Activated T-helper 17 cell treated with anti-CD3 and anti-CD28 coated beads, Interleukin-2, amount 50 U/mL, for 72 hours (primary cell): ENCODE measurements around the gene SDR42E2. TPM values are rescaled to one million over a fixed set of nuclear protein-coding genes. Genes with fewer than 3 reads are reported as not detected.
"Not testable (repeated sequence)": the region's sequence is repeated elsewhere in the genome, so short reads cannot be mapped to it uniquely, and the experiment has no call there.

Experiments used
- ATAC-seq: fragments of 150-1000 bp; cut with Tn5 transposase; replicated peaks from 2 replicates; pipeline ENCODE4 v1.10.0; 2021; ENCODE audit warnings: mild to moderate bottlenecking, moderate library complexity
- H3K27ac Mint-ChIP-seq: one replicate; pipeline ENCODE4 v1.8.0; 2022; ENCODE audit warnings: mixed read lengths
- H3K27me3 Mint-ChIP-seq: one replicate; pipeline ENCODE4 v1.8.0; 2022; ENCODE audit warnings: mixed read lengths
- H3K36me3 Mint-ChIP-seq: one replicate; pipeline ENCODE4 v1.8.0; 2022; ENCODE audit warnings: low read depth, mild to moderate bottlenecking, mixed read lengths
- H3K4me1 Mint-ChIP-seq: one replicate; pipeline ENCODE4 v1.8.0; 2022; ENCODE audit warnings: mixed read lengths
- H3K4me3 Mint-ChIP-seq: one replicate; pipeline ENCODE4 v1.8.0; 2022; ENCODE audit warnings: mild to moderate bottlenecking, mixed read lengths
- H3K9me3 Mint-ChIP-seq: one replicate; pipeline ENCODE4 v1.8.0; 2022; ENCODE audit warnings: mixed read lengths
- total RNA-seq, 2 donors: library from RNA; stranded (reverse); gene quantifications; one replicate each; pipeline ENCODE4 v1.2.3, GENCODE V29; 2022

SDR42E2 gene
- total RNA-seq, 2 donors from 2014 or later = not detected

DNA sequence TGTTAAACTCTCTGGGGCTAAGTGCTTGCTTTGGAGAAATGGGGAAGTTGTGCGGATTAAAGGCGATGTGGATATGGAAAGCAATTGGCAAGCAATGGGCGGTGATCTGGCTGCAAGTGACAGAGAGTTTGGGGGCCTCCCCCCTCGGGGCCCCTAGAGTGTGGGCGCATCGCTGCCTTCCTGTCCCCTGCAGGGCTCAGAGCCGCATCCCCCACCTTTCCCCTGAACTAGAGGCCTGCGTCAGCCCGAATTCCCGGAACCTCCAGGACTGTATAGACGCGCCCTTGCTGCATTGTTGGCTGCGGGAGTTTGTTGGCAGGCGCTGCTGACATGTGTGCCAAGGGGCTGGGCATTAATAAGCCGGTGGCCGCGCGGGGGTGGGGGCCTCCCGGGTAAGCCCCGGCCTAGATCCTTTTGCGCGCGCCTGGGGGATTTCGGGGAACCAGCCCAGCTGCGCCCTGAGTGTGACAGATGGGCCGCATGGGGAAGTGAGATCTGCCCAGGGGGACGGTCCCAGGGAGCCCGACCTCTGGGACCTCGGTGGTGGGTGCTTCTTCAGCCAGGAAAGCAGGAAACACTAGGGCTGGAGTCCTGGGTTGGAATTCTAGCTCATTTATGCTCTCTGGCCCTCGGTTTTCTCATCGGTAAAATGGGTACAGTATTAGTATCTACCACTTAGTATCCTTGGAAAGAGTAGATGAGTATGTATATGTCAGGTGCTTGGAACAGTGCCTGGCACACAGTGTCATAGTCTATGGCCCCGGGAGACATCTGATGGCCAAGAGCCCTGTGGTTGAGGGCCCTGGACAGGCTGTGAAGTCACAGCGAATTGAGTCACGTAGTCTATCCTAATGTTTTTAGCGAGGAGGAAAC is 44.8 kb downstream of the SDR42E2 start:
- peak overlapping the region; percentile 87 for H3K27ac Mint-ChIP-seq
- ATAC-seq = peak; percentile 66

DNA sequence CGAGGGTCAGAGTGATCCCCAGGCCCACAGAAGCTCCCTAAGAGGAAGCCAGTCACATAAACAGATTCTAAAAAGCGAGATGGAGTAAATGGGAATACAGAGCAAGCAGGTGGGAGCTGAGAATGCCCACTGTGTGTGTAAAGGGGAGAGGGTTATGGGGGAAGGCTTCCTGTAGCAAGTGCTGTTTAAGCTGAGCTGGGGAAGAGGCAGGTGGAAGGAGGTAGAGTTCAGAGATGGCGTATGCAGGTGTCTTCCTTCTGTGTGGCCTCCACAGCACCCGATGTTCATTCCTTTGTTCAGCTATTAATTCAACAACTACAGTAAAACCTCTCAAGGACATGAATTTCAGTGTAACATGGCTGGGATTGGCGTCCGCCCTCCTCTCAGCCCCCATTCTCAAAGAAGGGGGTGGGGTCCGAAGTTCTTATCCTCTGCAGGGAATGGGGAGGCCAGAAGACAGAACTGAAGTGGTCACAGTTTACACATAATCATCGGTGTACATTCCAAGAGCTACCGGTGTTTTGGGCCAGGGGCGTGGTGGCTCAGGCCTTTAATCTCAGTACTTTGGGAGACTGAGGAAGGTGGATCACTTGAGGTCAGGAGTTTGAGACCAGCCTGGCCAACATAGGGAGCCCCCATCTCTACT is 45.5 kb downstream of the SDR42E2 start:
- no peak for ATAC-seq
- no peaks in the 10 kb centered on the region for H3K9me3 Mint-ChIP-seq
- peak overlapping the region; percentile 87 for H3K27ac Mint-ChIP-seq
- H3K4me3 Mint-ChIP-seq = peak overlapping the region; percentile 90
- peaks cover 13% of the 10 kb centered on the region for H3K36me3 Mint-ChIP-seq
- no peaks in the 10 kb centered on the region for H3K27me3 Mint-ChIP-seq
- peaks cover 14% of the 10 kb centered on the region for H3K4me1 Mint-ChIP-seq

More for the DNA sequence above, 44.8 kb downstream of the SDR42E2 start:
- peak overlapping the region; percentile 90 for H3K4me3 Mint-ChIP-seq
- peaks cover 14% of the 10 kb centered on the region for H3K4me1 Mint-ChIP-seq
- peaks cover 6% of the 10 kb centered on the region for H3K36me3 Mint-ChIP-seq
- H3K27me3 Mint-ChIP-seq = no peaks in the 10 kb centered on the region
- H3K9me3 Mint-ChIP-seq = no peaks in the 10 kb centered on the region

GRCh38 chr16:22210285-22210684 is 48.0 kb downstream of the SDR42E2 start:
- Mint-ChIP-seq H3K36me3 (peaks cover 25% of the 10 kb centered on the region), H3K9me3 (no peaks in the 10 kb centered on the region), H3K4me3 (no peak overlapping the region), H3K27ac (peak overlapping the region; percentile 22), H3K27me3 (no peaks in the 10 kb centered on the region), H3K4me1 (peaks cover 14% of the 10 kb centered on the region)
- no peak for ATAC-seq

- Mint-ChIP-seq H3K4me1 (peaks cover 14% of the 10 kb centered on the region), H3K9me3 (no peaks in the 10 kb centered on the region), H3K27me3 (no peaks in the 10 kb centered on the region), H3K4me3 (no peak overlapping the region), H3K27ac (peak overlapping the region; percentile 25), H3K36me3 (peaks cover 25% of the 10 kb centered on the region)
- no peak for ATAC-seq
These were observed 48.5 kb downstream of the SDR42E2 start for GRCh38 chr16:22210854-22211253.

DNA sequence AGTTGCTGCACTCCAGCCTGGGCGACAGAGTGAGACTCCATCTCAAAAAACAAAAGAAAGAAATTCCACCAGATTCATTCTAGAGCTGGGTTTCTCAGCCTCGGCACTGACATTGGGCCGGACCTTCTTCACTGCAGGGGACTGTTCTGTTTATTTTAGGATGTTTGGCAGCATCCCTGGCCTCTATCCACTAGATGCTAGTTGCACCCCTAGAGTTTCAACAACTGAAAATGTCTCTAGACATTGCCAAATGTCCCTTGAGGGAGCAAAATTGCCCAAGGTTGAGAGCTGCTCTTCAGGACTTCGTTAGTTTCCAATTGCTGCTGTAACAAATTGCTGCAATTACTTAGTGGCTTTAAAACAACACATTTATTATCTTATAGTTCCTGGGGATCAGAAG is 50.9 kb downstream of the SDR42E2 start:
- no peak for ATAC-seq
- H3K27me3 Mint-ChIP-seq = no peaks in the 10 kb centered on the region
- H3K36me3 Mint-ChIP-seq = peaks cover 19% of the 10 kb centered on the region
- no peak overlapping the region for H3K4me3 Mint-ChIP-seq
- no peak overlapping the region for H3K27ac Mint-ChIP-seq
- H3K4me1 Mint-ChIP-seq = peaks cover 11% of the 10 kb centered on the region
- no peaks in the 10 kb centered on the region for H3K9me3 Mint-ChIP-seq

GRCh38 chr16:22213801-22214200 is 51.5 kb downstream of the SDR42E2 start:
- ATAC-seq = no peak
- no peak overlapping the region for H3K27ac Mint-ChIP-seq
- no peaks in the 10 kb centered on the region for H3K9me3 Mint-ChIP-seq
- no peaks in the 10 kb centered on the region for H3K27me3 Mint-ChIP-seq
- H3K4me3 Mint-ChIP-seq = no peak overlapping the region
- peaks cover 11% of the 10 kb centered on the region for H3K4me1 Mint-ChIP-seq
- H3K36me3 Mint-ChIP-seq = peaks cover 19% of the 10 kb centered on the region

GRCh38 chr16:22214402-22214801 is 52.1 kb downstream of the SDR42E2 start:
- Mint-ChIP-seq H3K4me3 (no peak overlapping the region), H3K4me1 (peaks cover 11% of the 10 kb centered on the region), H3K9me3 (no peaks in the 10 kb centered on the region), H3K27ac (peak overlapping the region; percentile 2), H3K27me3 (no peaks in the 10 kb centered on the region), H3K36me3 (peaks cover 19% of the 10 kb centered on the region)
- no peak for ATAC-seq

DNA sequence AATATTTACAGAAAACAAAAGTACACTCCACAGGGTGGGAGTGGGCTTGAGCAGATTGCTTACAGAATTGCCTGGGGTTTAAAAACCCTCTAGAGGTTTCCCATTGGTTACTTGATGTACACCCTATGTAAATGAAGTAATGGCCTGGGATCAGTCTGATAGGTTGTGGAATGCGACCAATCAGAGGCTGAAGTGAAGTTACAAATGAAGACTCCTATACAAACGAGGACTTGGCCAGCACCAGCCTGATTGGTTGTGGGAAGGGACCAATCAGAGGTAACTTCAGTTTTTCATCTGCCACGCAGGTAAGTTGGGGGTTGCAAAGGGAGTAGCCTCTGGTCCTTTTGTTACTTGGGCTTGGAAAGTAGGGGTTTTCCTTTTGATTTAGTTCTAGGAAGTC is 52.6 kb downstream of the SDR42E2 start:
- ATAC-seq = no peak
- Mint-ChIP-seq H3K27ac (peak overlapping the region; percentile 2), H3K4me3 (no peak overlapping the region), H3K27me3 (no peaks in the 10 kb centered on the region), H3K36me3 (peaks cover 19% of the 10 kb centered on the region), H3K9me3 (no peaks in the 10 kb centered on the region), H3K4me1 (peaks cover 11% of the 10 kb centered on the region)

DNA sequence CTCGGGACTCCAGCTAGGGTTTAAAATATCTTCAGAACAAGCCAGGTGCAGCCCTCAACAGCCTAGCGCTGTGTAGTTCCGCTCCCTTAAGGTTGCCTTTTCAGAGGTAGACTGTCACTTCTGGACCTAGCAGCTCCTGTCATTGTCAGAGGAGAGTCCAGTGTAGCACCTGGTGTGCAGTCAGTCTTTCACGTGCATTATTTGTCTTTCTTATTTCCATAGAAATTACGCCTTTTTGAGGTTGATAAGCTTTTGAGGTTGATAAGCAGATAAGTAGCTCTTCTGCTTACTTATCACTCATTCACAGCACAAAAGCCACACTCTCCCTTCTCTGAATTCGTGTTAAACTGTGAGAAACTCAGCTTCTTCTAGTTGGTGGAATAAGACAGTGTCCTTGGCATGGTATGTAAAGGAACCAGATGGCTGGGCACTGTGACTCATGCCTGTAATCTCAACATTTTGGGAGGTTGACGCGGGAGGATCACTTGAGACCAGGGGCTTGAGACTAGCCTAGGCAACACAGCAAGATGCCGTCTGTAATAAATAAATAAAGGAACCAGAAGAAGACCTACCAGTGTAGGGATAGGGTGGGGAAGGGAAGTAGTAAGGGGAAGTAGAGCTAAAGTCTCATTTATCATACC is 54.0 kb downstream of the SDR42E2 start:
- Mint-ChIP-seq H3K9me3 (no peaks in the 10 kb centered on the region), H3K36me3 (peaks cover 24% of the 10 kb centered on the region), H3K4me3 (no peak overlapping the region), H3K27me3 (no peaks in the 10 kb centered on the region), H3K27ac (no peak overlapping the region), H3K4me1 (peaks cover 8% of the 10 kb centered on the region)
- ATAC-seq = no peak

DNA sequence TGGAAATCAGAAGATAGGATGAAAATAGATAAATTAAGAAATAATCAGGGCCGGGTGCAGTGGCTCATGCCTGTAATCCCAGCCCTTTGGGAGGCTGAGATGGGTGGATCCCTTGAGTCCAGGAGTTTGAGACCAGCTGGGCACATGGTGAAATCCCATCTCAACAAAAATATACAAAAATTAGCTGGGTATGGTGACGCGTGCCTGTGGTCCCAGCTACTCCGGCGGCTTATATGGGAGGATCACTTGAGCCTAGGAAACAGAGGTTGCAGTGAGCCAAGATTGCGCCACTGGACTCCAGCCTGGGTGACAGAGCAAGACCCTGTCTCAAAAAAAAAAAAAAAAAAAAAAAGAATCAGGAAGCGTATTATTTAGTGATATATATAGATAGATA is 54.5 kb downstream of the SDR42E2 start:
- not testable (repeated sequence) for H3K27me3 Mint-ChIP-seq, H3K9me3 Mint-ChIP-seq, ATAC-seq, H3K4me1 Mint-ChIP-seq, H3K27ac Mint-ChIP-seq, H3K4me3 Mint-ChIP-seq
- H3K36me3 Mint-ChIP-seq = peaks cover 24% of the 10 kb centered on the region

DNA sequence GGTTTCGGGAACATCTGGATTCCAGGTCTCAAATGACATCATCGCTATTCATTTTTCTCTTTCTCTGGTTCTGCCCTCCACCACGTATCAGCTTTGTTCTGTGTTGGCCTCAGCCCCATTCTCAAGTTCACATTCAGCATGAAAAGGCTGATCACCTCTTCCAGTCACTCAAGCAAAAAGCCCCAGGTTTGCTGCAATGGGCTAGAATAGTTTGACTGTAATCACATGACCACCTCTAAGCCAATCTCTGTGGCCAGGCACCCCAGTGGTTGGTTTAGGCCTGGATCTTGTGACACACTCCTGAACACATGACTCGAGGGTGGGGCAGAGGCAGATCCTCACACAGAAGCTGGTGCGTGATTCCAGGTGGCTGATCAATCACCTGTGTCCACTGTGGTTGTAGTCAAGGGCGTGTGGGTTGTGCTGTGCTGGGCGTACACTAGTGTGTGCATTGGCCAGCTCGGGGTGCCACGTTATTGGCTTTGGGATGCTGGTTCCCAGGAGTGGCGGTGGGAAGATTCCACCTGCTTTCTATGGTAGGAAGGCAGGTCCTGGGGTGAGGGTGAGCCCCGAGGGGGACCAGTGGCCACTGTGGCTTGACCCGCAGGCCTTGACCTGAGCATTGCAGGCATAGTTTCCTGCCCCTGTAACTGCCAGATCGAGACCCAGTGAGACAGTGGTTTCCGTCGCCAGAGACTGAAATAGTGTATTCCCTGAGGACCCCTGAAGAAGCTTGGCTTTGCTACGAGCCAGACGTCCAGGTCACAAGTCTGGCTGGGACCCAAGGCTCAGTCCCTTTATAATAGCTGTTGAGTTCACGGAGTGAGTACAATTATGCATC is 55.8 kb downstream of the SDR42E2 start:
- H3K36me3 Mint-ChIP-seq = peaks cover 17% of the 10 kb centered on the region
- peaks cover 8% of the 10 kb centered on the region for H3K4me1 Mint-ChIP-seq
- H3K9me3 Mint-ChIP-seq = no peaks in the 10 kb centered on the region
- no peak overlapping the region for H3K27ac Mint-ChIP-seq
- no peaks in the 10 kb centered on the region for H3K27me3 Mint-ChIP-seq
- H3K4me3 Mint-ChIP-seq = no peak overlapping the region
- peak; percentile 85 for ATAC-seq

DNA sequence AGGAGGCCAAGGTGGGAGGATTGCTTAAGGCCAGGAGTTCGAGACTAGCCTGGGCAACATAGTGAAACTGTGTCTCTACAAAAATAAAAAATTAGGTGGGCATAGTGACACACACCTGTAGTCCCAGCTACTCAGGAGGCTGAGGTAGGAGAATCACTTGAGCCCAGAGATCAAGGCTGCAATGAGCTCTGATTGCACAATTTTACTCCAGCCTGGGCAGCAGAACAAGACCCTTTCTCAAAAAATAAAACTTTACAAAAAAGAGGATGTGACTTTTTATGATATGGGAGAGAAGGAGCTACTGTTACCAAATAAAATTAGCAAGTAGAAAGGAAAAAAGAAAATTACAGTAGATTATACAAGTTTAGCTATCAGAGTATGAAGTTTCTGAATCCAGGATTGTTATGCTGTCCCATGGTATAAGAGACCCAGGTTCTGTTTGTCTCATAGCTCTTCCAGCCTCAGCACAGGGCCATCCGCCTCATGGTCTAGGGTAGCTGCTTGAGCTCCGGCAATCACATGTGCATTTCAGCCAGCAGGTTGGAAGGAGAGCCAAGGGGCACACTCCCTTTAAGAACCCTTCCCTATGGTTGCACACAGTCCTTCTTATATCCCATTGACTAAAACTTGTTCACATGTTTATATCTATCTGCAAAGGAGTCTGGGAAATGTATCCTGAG is 57.2 kb downstream of the SDR42E2 start:
- Mint-ChIP-seq H3K9me3 (no peaks in the 10 kb centered on the region), H3K4me1 (peaks cover 8% of the 10 kb centered on the region), H3K36me3 (peaks cover 5% of the 10 kb centered on the region), H3K4me3 (no peak overlapping the region), H3K27me3 (no peaks in the 10 kb centered on the region), H3K27ac (no peak overlapping the region)
- ATAC-seq = no peak

DNA sequence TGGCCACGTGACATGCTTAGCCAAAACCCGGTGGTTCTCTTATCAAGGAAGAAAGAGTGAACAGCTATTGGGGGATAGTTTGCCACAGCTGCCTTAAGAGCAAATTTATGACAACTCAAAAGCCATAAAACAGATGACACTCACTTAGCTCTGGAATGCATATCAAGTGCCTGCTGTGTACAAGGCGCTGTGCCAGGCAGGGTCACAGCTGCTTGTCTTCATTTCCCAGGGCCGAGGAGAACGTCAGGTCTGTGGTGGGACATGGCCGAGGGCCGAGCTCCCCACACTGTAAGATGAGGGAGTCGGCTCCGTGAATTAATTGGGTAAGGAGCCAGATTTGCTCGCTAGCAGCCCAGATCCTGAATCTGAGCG is 57.7 kb downstream of the SDR42E2 start:
- no peaks in the 10 kb centered on the region for H3K9me3 Mint-ChIP-seq
- H3K4me3 Mint-ChIP-seq = no peak overlapping the region
- H3K36me3 Mint-ChIP-seq = peaks cover 10% of the 10 kb centered on the region
- peaks cover 8% of the 10 kb centered on the region for H3K4me1 Mint-ChIP-seq
- no peaks in the 10 kb centered on the region for H3K27me3 Mint-ChIP-seq
- no peak overlapping the region for H3K27ac Mint-ChIP-seq
- ATAC-seq = no peak

- H3K36me3 Mint-ChIP-seq = peaks cover 12% of the 10 kb centered on the region
- no peak overlapping the region for H3K4me3 Mint-ChIP-seq
- ATAC-seq = peak; percentile 15
- H3K4me1 Mint-ChIP-seq = peaks cover 8% of the 10 kb centered on the region
- peak overlapping the region; percentile 72 for H3K27ac Mint-ChIP-seq
- H3K9me3 Mint-ChIP-seq = no peaks in the 10 kb centered on the region
- H3K27me3 Mint-ChIP-seq = no peaks in the 10 kb centered on the region
These were observed 58.4 kb downstream of the SDR42E2 start for GRCh38 chr16:22220714-22221113.
